Endothelial cell (in vitro differentiated cells): ENCODE results near the gene KPNB1. TPM values are rescaled to one million over a fixed set of nuclear protein-coding genes. Genes with fewer than 3 reads are reported as not detected.

Source experiments
- DNase-seq: peaks from one replicate; pipeline ENCODE4 v3.0.0; 2021; ENCODE audit warnings: low spot score
- H3K27ac Mint-ChIP-seq: one replicate; pipeline ENCODE4 v1.8.0; 2021; ENCODE audit warnings: mixed read lengths, inconsistent platforms; ENCODE audit not compliant: unreplicated experiment
- H3K27me3 Mint-ChIP-seq: one replicate; pipeline ENCODE4 v1.8.0; 2021; ENCODE audit warnings: mild to moderate bottlenecking, moderate library complexity, mixed read lengths, inconsistent platforms; ENCODE audit not compliant: unreplicated experiment
- H3K36me3 Mint-ChIP-seq: one replicate; pipeline ENCODE4 v1.8.0; 2021; ENCODE audit warnings: mild to moderate bottlenecking, low read depth, mixed read lengths, inconsistent platforms; ENCODE audit not compliant: unreplicated experiment
- H3K4me1 Mint-ChIP-seq: one replicate; pipeline ENCODE4 v1.8.0; 2021; ENCODE audit warnings: mild to moderate bottlenecking, mixed read lengths, inconsistent platforms; ENCODE audit not compliant: unreplicated experiment
- H3K4me3 Mint-ChIP-seq: one replicate; pipeline ENCODE4 v1.8.0; 2021; ENCODE audit warnings: mild to moderate bottlenecking, mixed read lengths, inconsistent platforms; ENCODE audit not compliant: unreplicated experiment
- H3K9me3 Mint-ChIP-seq: one replicate; pipeline ENCODE4 v1.8.0; 2021; ENCODE audit warnings: mixed read lengths, inconsistent platforms; ENCODE audit not compliant: unreplicated experiment
- CTCF ChIP-seq: fragments of 200-600 bp; sonication (generic); IDR thresholded peaks from one replicate; pipeline ENCODE4 v1.5.0; 2021; ENCODE audit warnings: antibody characterized with exemption; ENCODE audit not compliant: unreplicated experiment
- total RNA-seq: library from RNA; stranded (reverse); fragmentation: NEBNext Ultra II Directional; extraction: Animal tissue kit (Norgen Biotek cat#: 25700); gene quantifications from one replicate; pipeline ENCODE4 v1.2.1, GENCODE V29; 2021; ENCODE audit not compliant: unreplicated experiment

Gene KPNB1
- total RNA-seq, 1 donor from 2014 or later, result 376 TPM

GRCh38 chr17:47634870-47635269, 14.8 kb upstream of the KPNB1 start:
- H3K36me3 Mint-ChIP-seq, result no peaks in the 10 kb centered on the region
- no peak overlapping the region for H3K27ac Mint-ChIP-seq
- peaks cover 9% of the 10 kb centered on the region for H3K4me1 Mint-ChIP-seq
- H3K27me3 Mint-ChIP-seq, result no peaks in the 10 kb centered on the region
- H3K4me3 Mint-ChIP-seq, result no peak overlapping the region
- DNase-seq, result no peak
- no peaks in the 10 kb centered on the region for H3K9me3 Mint-ChIP-seq
- no peak for TF ChIP-seq CTCF

- Mint-ChIP-seq H3K4me1 (peaks cover 9% of the 10 kb centered on the region), H3K9me3 (no peaks in the 10 kb centered on the region), H3K4me3 (no peak overlapping the region), H3K27ac (no peak overlapping the region), H3K27me3 (no peaks in the 10 kb centered on the region), H3K36me3 (no peaks in the 10 kb centered on the region)
- TF ChIP-seq CTCF, result no peak
- no peak for DNase-seq
These were observed 14.0 kb upstream of the KPNB1 start for GRCh38 chr17:47635734-47636133.

DNA sequence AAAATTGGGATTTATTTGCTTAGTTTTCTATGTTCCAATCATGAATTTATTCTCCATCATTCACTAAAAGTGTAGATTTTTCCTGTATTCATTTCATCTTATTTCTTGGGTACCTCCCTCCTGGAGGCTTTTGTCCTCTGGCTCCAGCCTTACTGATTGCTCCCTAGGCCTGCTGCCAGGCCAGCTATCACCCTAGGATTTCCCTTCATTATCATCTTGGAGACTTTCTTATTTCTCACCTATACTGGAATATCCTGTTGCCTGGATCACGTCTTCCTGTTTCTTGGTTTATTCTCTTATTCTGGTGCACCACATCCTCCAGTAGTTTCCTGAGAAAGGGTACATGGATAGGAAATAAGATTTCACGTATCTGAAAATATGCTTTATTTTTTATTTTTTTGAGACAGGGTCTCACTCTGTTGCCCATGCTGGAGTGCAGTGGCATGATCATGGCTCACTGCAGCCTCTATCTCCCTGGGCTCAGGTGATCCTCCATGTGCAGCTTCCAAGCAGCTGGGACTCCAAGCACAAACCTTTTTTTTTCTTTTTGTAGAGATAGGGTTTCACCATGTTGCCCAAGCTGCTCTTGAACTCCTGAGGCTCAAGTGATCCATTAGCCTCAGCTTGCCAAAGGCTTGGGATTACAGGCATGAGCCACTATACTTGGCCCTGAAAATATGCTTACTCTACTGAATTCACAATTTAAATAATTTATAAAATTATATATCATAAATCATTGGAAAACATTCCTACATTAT, 13.3 kb upstream of the KPNB1 start:
- H3K4me3 Mint-ChIP-seq, result no peak overlapping the region
- H3K27me3 Mint-ChIP-seq, result no peaks in the 10 kb centered on the region
- H3K36me3 Mint-ChIP-seq, result no peaks in the 10 kb centered on the region
- H3K9me3 Mint-ChIP-seq, result no peaks in the 10 kb centered on the region
- TF ChIP-seq CTCF, result no peak
- no peak for DNase-seq
- H3K4me1 Mint-ChIP-seq, result peaks cover 9% of the 10 kb centered on the region
- H3K27ac Mint-ChIP-seq, result no peak overlapping the region

GRCh38 chr17:47638903-47639302, 10.8 kb upstream of the KPNB1 start:
- no peak for TF ChIP-seq CTCF
- Mint-ChIP-seq H3K36me3 (no peaks in the 10 kb centered on the region), H3K4me1 (peaks cover 9% of the 10 kb centered on the region)

DNA sequence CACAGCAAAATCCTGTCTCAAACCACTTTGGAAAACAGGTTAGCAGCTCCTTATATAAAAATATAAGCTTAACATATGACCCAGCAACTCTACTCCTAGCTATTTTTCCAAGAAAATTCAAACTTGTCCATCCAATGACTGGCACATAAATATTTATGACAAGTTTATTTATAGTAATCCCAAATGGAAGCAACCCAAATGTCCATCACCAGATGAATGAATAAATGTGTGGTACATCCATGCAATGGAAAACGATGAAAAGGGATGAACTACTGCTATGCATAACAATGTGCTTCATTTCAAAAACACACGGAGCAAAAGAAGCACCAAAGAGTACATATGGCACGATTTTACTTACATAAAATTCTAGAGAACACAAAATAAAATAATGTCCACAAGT, 9.6 kb upstream of the KPNB1 start:
- no peak for DNase-seq
- H3K9me3 Mint-ChIP-seq, result no peaks in the 10 kb centered on the region
- H3K36me3 Mint-ChIP-seq, result no peaks in the 10 kb centered on the region
- H3K4me1 Mint-ChIP-seq, result peaks cover 9% of the 10 kb centered on the region
- no peak overlapping the region for H3K27ac Mint-ChIP-seq
- TF ChIP-seq CTCF, result no peak
- H3K27me3 Mint-ChIP-seq, result no peaks in the 10 kb centered on the region
- no peak overlapping the region for H3K4me3 Mint-ChIP-seq

More at GRCh38 chr17:47638903-47639302, 10.8 kb upstream of the KPNB1 start:
- H3K9me3 Mint-ChIP-seq, result no peaks in the 10 kb centered on the region
- no peak overlapping the region for H3K4me3 Mint-ChIP-seq
- DNase-seq, result no peak
- no peak overlapping the region for H3K27ac Mint-ChIP-seq
- no peaks in the 10 kb centered on the region for H3K27me3 Mint-ChIP-seq
